OCI-M1 (cell line): ENCODE results near the gene HOXA11.

Experiments used
- DNase-seq: peaks from one replicate; lab custom pipeline; 2025; lab: John Stamatoyannopoulos, UW

The HOXA11 gene

DNA sequence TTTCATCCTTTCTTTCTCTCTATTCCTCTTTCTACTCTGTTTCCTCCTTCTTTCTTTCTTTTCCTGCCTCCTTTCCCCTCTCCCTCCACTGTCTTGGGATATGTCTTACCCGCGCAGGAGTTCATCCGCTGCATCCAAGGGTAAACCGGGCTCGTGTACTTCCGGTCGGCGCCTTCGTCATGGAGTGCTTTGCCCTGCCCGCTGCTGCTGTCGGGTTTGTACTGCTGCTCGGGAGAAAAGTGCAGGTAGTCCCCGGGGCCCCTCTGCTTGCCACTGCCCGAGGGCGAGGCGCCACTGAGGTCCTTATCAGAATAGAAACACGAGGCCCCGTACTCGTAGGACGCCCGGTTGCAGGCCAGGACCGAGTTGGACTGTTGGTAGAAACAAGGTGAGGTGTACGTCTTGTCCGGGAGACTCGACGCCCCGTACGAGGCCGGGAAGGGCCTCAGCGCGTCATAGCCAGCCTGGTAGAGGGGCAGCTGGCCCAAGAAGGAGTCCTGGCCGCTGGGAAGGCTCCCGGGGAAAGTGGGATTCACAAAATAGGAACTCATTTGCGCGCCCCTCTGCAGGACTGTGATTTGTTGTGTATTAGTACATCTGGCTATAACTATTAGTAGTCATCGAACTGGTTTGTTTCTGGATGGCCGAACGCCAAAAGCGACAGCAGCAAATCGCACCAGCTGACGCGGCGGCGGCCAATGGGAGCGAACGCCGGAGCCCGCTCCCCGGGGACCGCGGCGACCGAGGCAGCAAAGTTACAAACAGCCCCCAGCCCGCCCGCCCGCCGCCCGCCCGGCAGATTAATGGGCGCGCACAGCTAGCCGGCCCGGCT lies 37.6 kb downstream of the HOXA11 start, which contains the start of gene HOXA6:
Gene HOXA6, minus strand, starts transcription at position 576 of the 832 bp plus-strand sequence. Its CDS starts 25 bp downstream, at position 551.
- no peak for DNase-seq

DNA sequence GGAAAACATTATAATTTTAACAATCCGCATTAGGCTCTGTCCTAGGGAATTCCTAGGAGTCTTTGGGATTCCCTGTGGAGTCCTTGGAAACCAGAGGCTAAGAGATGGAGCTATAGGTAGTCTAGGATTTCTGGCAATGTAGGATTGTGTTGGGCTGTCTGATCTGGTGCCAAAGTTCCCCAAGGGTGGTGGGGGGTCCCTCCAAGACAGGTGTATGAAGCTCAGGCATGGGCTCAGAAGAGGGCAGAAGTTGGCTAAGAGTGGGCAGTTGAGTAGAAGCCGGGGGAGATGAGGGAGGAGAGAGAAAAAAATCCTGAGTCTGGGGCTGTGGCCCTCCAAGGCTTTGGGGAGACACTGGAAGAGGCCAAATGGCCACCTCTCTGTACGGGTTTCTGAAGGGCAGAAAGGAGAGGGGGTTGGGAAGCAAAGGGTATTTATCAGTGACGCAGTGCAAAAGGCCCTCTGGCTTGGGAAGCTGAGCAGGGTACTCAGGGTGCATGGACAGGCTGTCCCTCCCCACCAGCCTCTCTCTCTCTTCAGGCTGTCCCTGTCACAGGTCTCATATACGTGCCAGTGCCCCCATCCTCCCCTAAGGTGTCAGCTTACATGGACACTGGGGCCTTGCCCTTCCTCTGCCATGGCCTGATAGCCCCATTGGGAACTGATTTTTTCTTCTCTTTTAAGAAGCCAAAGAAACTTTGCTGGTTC lies 38.4 kb downstream of the HOXA11 start:
- DNase-seq, result no peak

DNA sequence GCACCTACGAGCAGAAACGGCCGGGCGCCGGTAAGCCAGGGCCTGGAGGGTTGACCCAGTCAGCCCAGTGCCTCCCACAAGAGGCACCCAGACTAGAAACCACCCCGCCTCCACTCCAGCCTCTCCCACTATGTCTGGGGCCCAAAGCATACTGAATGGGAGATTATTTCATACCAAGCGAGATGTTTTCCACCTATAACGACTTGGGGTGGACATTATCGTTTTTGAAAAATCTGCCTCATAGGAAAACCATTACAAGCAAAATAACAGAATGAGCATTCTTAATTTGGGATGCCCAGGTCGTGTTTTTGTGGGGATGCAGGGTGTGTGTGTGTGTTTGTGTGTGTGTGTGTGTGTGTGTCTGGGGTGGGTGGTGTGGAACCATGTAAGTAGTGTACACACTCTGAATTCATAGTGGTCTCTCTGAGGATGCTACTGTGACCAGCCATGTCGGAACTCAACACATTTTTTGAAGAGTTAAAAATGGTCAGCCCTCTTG lies 39.1 kb downstream of the HOXA11 start:
- no peak for DNase-seq

DNA sequence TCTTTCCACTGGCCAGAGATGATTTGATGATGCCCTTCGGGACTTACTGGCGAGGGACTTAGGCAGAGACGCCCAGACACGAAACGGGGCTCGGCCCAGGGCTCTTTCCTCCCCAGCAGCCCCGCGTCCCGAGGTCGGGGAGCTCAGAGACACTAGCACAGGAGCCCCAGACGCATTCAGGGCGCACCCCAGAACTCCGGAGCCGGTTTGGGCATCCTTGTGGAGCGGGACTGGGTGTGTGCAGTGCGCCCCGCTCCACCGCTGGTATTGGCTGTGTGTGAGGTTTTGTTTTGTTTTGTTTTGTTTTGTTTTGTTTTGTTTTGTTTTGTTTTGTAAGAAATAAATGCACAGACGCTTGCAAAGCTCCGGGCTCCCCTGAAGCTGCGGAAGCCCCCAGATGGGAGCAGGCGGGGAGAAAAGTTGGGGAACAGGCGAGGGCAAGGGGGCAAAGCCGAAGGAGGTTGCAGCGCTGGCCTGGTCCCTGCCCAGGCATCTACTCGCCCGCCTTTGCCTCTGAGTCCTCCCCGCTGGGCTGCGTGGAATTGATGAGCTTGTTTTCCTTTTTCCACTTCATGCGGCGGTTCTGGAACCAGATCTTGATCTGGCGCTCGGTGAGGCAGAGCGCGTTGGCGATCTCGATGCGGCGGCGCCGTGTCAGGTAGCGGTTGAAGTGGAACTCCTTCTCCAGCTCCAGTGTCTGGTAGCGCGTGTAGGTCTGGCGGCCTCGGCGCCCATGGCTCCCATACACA lies 39.7 kb downstream of the HOXA11 start:
- DNase-seq, result no peak

DNA sequence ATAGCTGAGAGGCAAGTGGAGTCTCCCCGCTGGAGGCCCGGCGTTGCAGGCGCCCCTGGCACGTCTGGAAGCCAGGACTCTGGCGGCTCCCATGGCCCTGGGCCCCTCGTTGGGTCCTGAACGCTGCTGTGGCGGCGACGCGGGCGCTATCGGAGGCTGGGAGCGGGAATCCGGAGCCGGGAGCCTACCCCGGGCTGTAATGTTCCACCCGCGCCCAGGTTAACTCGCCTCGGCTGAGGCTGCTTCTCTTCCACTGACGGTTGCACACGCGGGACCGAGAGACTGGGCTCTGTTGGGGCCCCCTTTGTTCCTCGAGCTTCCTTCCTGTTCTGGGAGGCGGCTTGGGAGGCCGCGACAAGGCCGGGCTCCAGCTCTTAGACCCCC lies 40.3 kb downstream of the HOXA11 start:
- no peak for DNase-seq

DNA sequence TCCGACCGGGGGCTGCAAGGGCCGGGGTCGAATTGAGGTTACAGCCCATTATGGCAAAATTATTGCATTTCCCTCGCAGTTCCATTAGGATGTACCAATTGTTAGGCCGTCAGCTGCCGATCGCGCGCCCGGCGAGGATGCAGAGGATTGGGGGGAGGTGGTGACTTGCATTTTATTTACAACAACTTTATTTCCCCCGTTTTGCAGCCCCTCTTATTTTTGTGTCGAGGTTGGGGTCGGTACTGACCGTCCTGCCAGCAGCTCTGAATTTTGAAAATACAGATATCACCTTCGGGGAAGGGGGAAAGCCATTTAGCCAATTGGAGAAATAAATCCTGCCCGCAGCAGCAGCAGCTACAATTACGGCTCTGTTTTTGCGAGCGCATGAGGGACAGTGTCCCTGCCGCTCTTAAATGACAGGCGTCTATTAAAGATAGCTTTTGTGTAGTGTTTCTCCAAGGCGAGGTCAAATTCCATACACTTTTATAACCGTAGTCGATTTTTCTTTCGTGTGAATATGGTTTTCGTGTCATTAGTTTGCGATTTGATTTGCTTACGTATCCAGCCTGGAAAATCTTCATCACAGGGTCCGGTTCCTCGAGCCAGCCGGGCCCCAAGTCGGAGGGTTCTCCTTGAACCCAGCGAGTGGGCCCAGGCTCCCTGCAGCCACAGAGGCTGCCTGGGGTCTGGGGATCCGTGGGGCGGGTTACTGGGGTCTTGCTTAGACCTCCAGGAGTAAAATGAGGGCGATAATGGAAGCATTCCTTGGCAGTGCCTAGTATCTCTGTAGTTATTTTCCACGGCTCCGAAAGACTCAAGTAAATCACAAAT lies 40.9 kb downstream of the HOXA11 start:
- no peak for DNase-seq

DNA sequence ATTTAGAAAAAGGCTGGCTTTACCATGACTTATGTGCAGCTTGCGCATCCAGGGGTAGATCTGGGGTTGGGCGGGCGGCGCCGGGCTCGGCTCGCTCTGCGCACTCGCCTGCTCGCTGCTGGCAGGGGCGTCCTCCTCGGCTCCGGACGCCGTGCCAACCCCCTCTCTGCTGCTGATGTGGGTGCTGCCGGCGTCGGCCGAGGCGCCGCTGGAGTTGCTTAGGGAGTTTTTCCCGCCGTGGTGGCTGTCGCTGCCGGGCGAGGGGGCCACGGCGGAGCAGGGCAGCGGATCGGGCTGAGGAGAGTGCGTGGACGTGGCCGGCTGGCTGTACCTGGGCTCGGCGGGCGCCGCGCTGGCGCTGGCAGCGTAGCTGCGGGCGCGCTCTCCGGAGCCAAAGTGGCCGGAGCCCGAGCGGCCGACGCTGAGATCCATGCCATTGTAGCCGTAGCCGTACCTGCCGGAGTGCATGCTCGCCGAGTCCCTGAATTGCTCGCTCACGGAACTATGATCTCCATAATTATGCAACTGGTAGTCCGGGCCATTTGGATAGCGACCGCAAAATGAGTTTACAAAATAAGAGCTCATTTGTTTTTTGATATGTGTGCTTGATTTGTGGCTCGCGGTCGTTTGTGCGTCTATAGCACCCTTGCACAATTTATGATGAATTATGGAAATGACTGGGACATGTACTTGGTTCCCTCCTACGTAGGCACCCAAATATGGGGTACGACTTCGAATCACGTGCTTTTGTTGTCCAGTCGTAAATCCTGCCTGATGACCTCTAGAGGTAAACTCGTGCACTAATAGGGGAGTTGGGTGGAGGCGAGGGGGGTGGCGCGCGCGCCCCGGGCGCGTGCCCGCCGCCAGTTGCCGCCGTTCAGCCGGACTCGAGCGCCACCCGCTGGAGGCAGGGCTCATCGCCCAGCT lies 41.7 kb downstream of the HOXA11 start, which contains the start of gene HOXA5:
Gene HOXA5, minus strand, starts transcription at position 659 of the 927 bp plus-strand sequence. Its CDS starts 74 bp downstream, at position 585.
- no peak for DNase-seq

DNA sequence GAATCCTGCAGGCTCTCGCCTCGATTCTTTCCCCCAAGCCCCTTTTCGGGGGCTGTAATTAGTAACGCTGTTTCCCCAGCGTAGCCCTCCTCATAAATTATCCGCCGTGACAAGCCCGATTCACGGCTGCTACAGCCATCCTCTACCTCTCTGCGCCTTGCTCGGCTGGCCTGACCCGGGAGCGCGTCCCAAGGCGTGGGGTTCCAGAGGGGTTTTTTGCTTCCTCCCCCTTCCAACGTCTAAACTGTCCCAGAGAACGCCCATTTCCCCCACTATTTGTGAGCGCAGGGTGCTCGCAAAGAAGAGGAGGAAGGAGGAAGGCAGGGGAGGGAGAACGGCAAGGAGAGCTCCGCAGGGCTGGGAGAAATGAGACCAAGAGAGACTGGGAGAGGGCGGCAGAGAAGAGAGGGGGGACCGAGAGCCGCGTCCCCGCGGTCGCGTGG lies 42.4 kb downstream of the HOXA11 start:
- no peak for DNase-seq

DNA sequence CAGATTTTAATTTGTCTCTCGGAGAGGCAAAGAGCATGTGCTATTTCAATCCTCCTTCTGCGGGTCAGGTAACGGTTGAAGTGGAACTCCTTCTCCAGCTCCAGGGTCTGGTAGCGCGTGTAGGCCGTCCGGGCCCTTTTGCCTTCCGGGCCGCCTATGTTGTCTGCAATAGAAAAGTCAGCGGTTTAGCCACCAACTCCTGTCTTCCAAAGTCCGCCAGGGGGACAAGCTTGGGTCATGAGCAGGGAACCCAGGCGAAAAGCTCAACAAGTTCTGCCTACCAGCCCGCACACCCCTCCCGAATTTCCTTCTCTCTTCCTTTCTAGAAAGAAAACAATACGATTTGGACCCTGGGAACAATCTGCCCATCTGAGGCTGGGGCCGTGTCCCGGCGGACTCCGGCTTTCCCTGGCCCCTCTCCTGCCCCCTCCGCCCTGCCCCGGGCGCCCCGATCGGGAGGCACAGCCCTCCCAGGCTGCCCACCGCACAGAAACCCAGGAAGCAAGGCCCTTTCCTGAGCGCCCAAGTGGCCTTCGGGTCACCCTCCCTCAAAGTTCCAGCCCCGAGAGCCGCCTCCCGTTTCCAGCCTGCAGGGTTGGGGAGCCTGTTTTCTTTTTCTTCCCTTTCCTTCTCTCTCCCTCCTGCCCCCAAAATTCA lies 43.0 kb downstream of the HOXA11 start:
- DNase-seq, result no peak

DNA sequence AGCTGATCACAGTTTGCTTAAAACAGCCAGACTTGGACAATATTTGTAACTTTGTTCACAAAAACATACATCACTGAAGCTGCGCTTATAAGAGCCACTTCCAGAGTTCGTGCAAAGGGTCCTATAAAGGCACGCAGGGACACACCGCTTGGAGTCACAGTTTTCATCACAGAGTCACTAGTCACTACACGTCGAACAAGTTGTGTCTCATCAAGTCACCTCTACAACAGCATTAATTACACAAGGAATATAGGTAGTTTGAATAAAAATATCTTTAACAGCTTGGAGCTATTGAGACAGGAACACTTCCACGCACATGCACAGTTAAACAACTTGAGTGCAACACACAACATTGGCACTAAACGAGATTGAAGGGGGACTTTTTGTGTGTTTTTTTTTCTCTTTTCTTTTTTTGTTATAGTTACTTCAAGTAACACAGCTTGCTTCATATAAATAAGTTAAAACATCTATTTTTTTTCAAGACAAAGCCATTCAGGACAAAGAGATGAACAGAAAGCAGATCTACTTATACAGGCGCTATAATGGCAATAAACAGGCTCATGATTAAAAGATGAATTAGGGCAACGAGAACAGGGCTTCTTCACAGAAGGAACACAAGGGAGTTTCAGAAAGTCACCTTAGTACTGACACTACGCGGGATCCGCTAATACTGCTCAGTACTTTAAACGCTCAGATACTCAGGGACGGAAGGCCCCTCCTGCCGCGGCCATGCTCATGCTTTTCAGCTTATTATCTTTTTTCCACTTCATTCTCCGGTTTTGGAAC lies 43.7 kb downstream of the HOXA11 start:
- DNase-seq, result no peak

DNA sequence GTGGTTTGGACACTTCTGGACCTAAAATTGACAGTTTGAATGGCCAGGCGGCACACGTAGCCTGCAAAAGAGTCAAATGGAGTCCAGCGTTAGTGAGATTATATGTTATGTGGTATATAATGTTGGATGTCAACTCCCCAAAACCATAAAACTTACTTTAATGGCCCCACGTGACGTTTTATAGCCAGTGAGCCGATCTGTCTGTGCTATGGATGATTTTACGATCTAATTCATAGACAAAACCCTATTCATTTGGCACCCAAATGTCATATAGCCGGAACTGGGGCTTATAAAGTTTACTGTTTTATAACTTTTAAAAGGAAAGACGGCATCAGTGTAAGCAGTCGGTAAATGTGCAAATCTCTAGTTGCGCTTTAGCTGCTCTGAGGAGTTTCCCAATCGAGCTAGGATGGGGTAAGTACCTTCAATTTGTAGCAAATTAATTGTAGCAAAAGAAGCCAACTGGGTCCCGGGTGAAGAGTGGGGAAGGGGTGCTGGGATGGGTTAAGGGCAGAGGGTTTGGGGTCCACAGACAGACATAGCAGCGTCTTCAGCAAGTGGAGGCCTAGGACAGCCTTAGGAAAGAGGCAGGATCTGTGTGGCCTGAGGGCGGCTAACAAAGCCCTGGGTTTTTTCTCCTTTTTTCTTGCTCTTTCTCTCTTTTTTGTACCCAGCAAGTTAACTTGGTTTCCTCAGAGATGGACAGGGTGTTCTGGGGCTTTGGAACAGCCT lies 44.7 kb downstream of the HOXA11 start:
- no peak for DNase-seq

DNA sequence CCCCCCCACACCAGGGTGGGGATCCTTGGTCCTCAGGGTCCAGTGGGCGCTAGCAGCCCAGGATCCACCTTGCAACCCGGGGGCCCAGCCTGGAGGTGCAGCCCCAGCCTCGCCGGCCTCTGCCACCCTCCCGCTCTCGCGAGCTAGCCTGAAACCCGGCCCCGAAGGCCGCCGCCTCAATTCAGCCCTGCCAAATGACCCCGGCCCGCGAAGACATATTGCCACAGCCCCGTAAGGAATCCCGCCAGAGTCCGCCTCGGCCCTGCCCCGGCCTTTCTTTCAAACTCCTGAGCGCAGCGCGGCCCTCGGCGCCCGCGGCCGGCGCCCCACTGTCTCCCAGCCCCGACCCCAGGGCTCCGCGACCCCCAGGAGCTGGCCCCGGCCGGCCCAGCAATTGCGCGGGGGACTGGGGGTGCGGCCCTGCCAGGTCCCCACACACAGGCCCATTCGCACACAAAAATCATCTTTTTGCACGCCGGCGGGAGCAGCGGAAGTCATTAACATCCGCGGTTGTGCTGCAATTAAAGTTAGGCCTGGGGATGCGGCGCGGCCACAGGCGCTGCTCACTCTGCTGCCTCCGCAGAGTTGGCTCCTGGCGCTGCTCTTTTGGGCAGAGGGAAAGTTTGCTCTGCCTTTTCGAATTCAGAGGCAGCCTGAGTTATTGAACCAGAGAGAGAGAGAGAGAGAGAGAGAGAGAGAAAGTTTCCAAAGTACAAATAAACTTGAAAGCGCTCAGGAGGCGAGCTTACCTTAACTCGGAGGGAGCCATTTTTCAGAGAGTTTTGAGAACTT lies 45.5 kb downstream of the HOXA11 start:
- no peak for DNase-seq

DNA sequence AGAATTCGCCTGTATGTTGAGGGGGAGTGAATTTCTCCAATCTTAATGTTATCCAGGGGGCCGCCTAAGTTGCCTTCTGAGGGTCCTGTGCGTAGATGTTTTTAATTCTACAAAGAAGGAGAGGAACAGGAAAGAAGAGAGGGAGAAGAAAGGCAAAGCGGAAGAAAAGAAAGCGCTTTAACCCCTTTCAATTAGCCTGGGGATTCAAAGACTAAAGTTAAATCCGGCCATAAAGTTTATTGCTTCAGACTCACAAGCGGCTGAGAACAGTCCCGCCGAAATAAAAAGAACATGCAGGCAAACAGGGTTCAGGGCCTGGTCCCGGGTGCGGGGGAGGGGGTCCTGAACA lies 46.1 kb downstream of the HOXA11 start:
- DNase-seq, result no peak

DNA sequence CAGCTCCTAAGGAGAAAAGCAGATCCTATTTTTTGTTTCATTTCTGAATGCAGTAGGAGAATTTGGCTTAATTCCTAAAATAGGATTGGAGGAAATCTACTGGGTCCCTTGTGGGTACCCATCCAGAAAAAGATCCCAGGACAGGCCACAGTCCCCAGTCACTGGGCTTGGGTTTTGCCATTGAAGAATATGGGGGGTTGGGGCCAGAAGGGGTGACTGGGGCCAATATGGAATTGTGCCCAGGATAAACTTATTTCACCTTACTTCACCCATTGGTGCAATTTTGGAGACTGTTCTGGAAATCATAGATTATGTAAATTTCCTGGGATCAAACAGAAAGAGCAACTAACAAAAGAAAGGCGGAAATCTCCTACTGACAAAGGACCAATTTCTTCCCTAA lies 46.6 kb downstream of the HOXA11 start:
- DNase-seq, result no peak

DNA sequence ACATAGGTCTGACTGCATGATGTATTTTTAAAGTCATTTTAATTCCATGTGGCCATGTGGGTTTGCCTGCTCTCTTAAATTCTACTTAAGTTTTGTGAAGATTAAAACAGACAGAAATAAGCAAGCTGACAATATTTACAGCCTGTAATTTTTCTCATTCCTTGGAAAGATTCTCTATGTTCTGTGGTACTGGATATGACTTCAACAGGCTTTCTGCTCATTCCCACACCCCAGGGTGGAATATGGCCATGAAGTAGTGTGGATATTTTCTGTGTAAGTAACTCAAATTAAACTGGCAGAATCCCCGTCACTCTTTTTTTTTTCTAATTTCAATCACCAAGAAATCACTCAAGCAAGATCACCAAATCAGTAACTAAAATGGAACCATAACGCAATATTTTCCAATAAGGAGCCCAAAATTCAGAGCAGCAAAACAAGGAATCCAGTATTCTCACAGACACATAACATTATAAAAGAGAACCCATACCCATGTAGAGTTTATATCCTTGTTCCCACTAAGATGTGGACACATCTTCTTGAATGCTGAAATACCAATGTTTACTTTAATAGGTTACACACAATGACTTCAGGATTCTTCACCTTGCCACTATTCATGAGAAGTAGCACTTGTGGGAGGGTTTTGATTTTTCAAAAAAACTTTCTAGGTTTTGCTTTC lies 47.3 kb downstream of the HOXA11 start:
- no peak for DNase-seq

DNA sequence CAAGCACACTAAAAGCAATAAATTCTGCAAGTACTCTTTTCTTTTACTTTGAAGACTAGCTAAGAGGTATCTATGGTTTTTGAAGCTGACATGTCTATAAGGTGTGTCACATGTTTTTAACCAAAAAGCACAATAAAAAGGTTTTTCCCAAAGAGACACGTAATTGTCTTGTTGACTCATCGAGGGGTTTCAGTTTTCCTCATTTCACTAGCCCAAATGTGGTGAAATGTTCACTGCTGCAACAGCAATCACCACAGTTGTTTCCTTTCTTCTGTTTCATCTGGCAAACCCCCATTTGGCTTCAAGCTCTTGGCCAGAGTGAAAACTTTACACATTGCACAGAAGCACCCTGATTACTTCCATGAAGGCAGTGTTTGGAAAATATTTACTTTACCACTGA lies 50.6 kb downstream of the HOXA11 start:
- DNase-seq, result peak; percentile 9
